HepG2 (cell line): ENCODE data around the gene PDE5A.

Experiments
- CTCF ChIP-seq: sonication (generic); formaldehyde crosslinking; IDR thresholded peaks from 2 replicates; pipeline ENCODE4 v1.5.0; 2020; ENCODE audit warnings: mild to moderate bottlenecking, missing genetic modification reagents, moderate library complexity
- EP300 ChIP-seq, 3 experiments: sonication (generic) in 1 of 3; formaldehyde crosslinking in 1 of 3; IDR thresholded peaks; 2 replicates each; pipeline versions ENCODE4 v1.5.1 to v1.6.1; 2011 to 2020; ENCODE audit warnings: low read depth in 2 of 3, low read length in 2 of 3, borderline replicate concordance in 1 of 3, improper control_type of control experiment in 1 of 3, mild to moderate bottlenecking in 1 of 3, missing genetic modification reagents in 1 of 3, moderate library complexity in 1 of 3
- HNRNPK ChIP-seq: fragments of 200-400 bp; formaldehyde crosslinking; IDR thresholded peaks from 2 replicates; pipeline ENCODE4 v1.6.1; 2018; ENCODE audit warnings: low read length, low read depth, moderate library complexity, mild to moderate bottlenecking; ENCODE audit not compliant: poor library complexity, severe bottlenecking
- REPIN1 ChIP-seq: sonication (generic); formaldehyde crosslinking; IDR thresholded peaks from 2 replicates; pipeline ENCODE4 v1.8.0; 2022; ENCODE audit warnings: missing genetic modification reagents, low read depth, mild to moderate bottlenecking, borderline replicate concordance
- RNF219 ChIP-seq: sonication (generic); formaldehyde crosslinking; IDR thresholded peaks from 2 replicates; pipeline ENCODE4 v1.5.0; 2020; ENCODE audit warnings: mild to moderate bottlenecking, missing genetic modification reagents
- ZBTB10 ChIP-seq: sonication (generic); formaldehyde crosslinking; IDR thresholded peaks from 2 replicates; pipeline ENCODE4 v1.4.0; 2020; ENCODE audit warnings: missing genetic modification reagents, borderline replicate concordance

DNA sequence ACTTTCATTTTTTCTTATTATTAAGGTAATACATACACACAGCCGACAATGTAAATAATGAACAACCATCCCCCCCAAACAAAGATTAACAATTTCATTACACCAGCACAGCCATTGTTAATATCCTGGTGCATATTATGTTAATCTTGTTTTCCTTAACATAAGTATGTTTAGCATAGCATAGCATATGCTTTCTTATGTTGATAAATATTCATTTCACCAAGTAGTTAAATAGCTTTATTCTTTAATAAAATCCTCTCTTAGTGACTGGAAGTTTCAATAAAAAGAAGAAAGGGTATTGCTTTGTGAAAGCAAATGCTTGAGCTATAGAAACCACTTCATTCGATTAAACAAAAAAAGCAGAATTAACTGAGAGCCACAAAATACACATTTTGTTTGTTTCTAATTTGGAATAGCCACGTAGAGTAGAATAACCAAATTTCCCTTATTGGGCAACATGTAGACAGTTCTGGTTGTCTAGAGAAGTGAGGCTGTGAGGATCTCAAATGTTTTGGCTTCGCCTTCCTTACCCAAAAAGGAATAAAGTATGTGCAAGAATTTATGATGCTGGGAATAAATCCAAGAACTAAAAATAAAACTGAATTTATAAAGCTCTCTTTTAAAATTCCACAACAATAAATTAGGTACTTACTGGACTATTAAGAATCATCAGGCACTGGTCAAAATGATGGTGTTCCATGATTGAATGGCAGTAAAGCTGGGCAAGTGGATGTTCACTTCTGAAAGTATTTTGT, 118.0 kb downstream of the PDE5A start:
- TF ChIP-seq CTCF (CRISPR knock-in tag) (no peak), RNF219 (no peak), EP300 (IDR thresholded peaks at IDR 0.05; ENCODE audit: low read depth in 2 of 2, low read length in 2 of 2) (no peak), EP300 (CRISPR knock-in tag; IDR thresholded peaks at IDR 0.05; ENCODE audit: borderline replicate concordance) (no peak), ZBTB10 (no peak), HNRNPK (no peak), REPIN1 (no peak)
